Activated B cell treated with CpG ODN at 0.5 μM for 24 hours (primary cell): ENCODE data around the gene MUC4. TPM values are rescaled to one million over a fixed set of nuclear protein-coding genes. Genes with fewer than 3 reads are reported as not detected.

ENCODE experiments used
- ATAC-seq: fragments of 200-7000 bp; cut with Tn5 transposase; one replicate; pipeline ENCODE4 v1.10.0; 2021; ENCODE audit warnings: low read depth, mild to moderate bottlenecking, moderate library complexity
- CTCF ChIA-PET: fragments of 350-600 bp; sonication (Branson Sonifier 250); formaldehyde crosslinking; loops from one replicate; lab custom pipeline; 2021; ENCODE audit warnings: antibody characterized with exemption; lab: Charles Lee
- POLR2A ChIA-PET: fragments of 350-600 bp; sonication (Branson Sonifier 250); formaldehyde crosslinking; loops from one replicate; lab custom pipeline; 2021; ENCODE audit warnings: antibody characterized with exemption; lab: Charles Lee
- DNase-seq: peaks from one replicate; pipeline ENCODE4 v3.0.0; 2022
- H3K27ac Mint-ChIP-seq: one replicate; pipeline ENCODE4 v1.8.0; 2020; ENCODE audit warnings: mixed read lengths
- H3K27me3 Mint-ChIP-seq: one replicate; pipeline ENCODE4 v1.8.0; 2021; ENCODE audit warnings: mixed read lengths
- H3K36me3 Mint-ChIP-seq: one replicate; pipeline ENCODE4 v1.8.0; 2021; ENCODE audit warnings: low read depth, mixed read lengths
- H3K4me1 Mint-ChIP-seq: one replicate; pipeline ENCODE4 v1.8.0; 2021; ENCODE audit warnings: mixed read lengths
- H3K4me3 Mint-ChIP-seq: one replicate; pipeline ENCODE4 v1.8.0; 2020; ENCODE audit warnings: mild to moderate bottlenecking, mixed read lengths
- H3K9me3 Mint-ChIP-seq: one replicate; pipeline ENCODE4 v1.8.0; 2020; ENCODE audit warnings: mixed read lengths
- CTCF ChIP-seq: fragments of 200-600 bp; IDR thresholded peaks from one replicate; pipeline ENCODE4 v1.8.0; 2022; ENCODE audit warnings: antibody characterized with exemption, mild to moderate bottlenecking
- intact Hi-C: fragments of 100-400 bp; cut with micrococcal nuclease; formaldehyde crosslinking; loops from one replicate; pipeline ENCODE4 v1.15.1; 2024
- total RNA-seq: library from RNA; stranded (reverse); gene quantifications from 2 replicates; pipeline ENCODE4 v1.2.3, GENCODE V29; 2022

The MUC4 gene
- total RNA-seq, 1 donor from 2014 or later, result 0.09 TPM

DNA sequence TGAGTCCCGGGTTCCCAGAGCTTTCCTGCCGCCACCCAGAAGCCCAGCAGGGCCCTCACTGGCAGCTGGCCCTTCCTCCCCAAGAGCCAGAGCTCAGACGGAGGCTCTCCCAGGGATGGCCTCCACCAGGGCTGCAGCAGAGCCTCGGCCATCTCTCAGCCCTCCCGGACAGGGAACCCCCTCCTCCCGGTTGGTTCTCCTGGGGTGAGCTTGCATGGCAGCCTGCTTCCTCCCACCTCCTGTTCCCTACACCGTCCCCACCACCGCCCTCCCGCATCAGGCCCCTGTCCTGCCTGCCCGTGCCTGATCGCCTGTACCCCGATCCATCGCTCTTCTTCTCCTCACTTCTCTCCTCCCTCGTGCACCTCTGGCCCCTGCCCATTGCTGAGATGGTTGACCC, 24.1 kb upstream of the MUC4 start:
- intact Hi-C loops, result no loop called here
- no peak for ATAC-seq
- Mint-ChIP-seq H3K27ac (no peak overlapping the region), H3K36me3 (no peaks in the 10 kb centered on the region), H3K27me3 (peaks cover 8% of the 10 kb centered on the region), H3K4me1 (peaks cover 7% of the 10 kb centered on the region), H3K9me3 (no peaks in the 10 kb centered on the region), H3K4me3 (no peak overlapping the region)
- ChIA-PET CTCF (no interaction called here), POLR2A (no interaction called here)
- no peak for DNase-seq
- no peak for TF ChIP-seq CTCF

GRCh38 chr3:195834675-195835583, 23.2 kb upstream of the MUC4 start:
- CTCF ChIA-PET, result no interaction called here
- DNase-seq, result no peak

GRCh38 chr3:195829897-195830254, 18.1 kb upstream of the MUC4 start:
- ATAC-seq (no peak), DNase-seq (no peak)
- intact Hi-C loops, result no loop called here
- ChIA-PET POLR2A (no interaction called here), CTCF (no interaction called here)
- Mint-ChIP-seq H3K36me3 (no peaks in the 10 kb centered on the region), H3K4me3 (no peak overlapping the region), H3K27ac (no peak overlapping the region), H3K27me3 (peaks cover 2% of the 10 kb centered on the region), H3K9me3 (no peaks in the 10 kb centered on the region), H3K4me1 (no peaks in the 10 kb centered on the region)
- TF ChIP-seq CTCF, result no peak

More at GRCh38 chr3:195834675-195835583, 23.2 kb upstream of the MUC4 start:
- intact Hi-C loops, result no loop called here
- Mint-ChIP-seq H3K4me3 (no peak overlapping the region), H3K27me3 (peaks cover 8% of the 10 kb centered on the region), H3K9me3 (no peaks in the 10 kb centered on the region), H3K36me3 (no peaks in the 10 kb centered on the region), H3K27ac (no peak overlapping the region), H3K4me1 (peaks cover 7% of the 10 kb centered on the region)
- no peak for TF ChIP-seq CTCF
- no peak for ATAC-seq
- POLR2A ChIA-PET, result no interaction called here

DNA sequence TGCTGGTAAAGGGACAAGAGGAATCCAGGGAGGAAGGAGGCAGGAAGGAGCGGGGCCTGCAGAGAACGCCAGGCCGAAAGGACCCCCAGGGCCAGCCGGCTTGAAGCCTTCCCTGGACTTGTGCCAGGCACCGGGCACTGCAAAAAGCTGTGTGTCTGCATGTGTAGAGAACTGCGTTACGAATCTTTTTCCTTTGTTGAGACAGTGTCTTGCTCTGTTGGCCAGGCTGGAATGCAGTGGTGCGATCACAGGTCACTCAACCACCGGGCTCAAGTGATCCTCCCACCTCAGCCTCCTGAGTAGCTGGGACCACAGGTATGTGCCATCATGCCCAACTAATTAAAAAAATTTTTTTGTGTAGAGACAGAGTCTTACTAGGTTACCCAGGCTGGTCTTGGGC, 17.0 kb upstream of the MUC4 start:
- Mint-ChIP-seq H3K9me3 (no peaks in the 10 kb centered on the region), H3K4me3 (no peak overlapping the region), H3K27ac (no peak overlapping the region), H3K27me3 (peaks cover 5% of the 10 kb centered on the region), H3K4me1 (no peaks in the 10 kb centered on the region), H3K36me3 (no peaks in the 10 kb centered on the region)
- CTCF ChIA-PET, result no interaction called here
- ATAC-seq (no peak), DNase-seq (no peak)
- POLR2A ChIA-PET, result no interaction called here
- no peak for TF ChIP-seq CTCF
- intact Hi-C loops, result no loop called here

DNA sequence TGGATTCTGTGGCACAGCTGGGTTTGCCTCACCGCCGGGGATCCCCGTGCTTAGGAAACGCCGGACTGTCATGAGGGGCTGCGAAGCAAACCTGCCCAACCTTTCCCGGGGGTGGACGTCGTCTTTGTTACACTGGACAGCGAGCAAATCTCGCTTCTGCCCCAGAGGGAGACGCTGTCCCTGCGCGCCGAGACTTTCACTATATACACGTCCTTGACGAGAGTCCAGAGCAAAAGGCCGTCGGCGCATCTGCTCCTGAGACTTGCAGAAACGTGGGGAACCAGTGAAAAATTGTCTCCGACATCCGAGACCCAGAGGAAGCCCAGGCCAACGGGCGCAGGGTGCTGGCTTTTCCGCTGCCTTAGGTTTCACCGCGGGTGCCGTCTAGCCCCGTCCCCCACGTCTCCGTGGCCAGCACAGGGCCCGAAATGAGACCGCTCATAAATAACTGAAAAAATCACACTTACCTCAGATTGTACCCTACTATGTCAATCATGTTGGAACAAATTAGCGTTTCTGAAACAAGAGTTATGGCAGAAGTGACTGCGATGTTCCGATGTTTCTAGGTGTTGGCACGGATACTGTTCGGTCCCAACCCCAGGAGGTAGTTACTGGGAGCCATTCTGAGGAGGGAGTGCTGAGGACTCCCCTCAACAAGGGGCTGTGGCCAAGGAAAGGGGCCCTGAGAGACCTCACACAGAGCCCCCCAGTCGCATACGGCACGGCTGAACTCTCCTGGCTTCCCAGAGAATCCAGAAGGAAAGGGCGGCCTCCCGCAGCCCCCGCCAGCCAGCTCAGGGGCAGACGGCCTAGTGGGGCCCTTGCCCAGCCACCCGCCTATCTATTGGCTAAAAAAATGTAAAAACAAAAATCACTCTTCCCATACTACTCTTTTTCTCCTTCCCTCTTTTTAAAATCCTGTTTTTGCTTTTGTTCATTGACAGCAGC, 14.4 kb upstream of the MUC4 start:
- intact Hi-C loops, result no loop called here
- Mint-ChIP-seq H3K27me3 (peaks cover 16% of the 10 kb centered on the region), H3K27ac (no peak overlapping the region), H3K4me1 (no peaks in the 10 kb centered on the region), H3K9me3 (no peaks in the 10 kb centered on the region), H3K36me3 (no peaks in the 10 kb centered on the region), H3K4me3 (no peak overlapping the region)
- ChIA-PET POLR2A (no interaction called here), CTCF (no interaction called here)
- TF ChIP-seq CTCF, result no peak
- ATAC-seq, result no peak
- DNase-seq, result no peak
